ENCODE data around the gene KLF2.
A peak's percentile ranks its signal among the peaks of the same experiment; 100 is the strongest.
"Not testable (repeated sequence)": the region's sequence is repeated elsewhere in the genome, so short reads cannot be mapped to it uniquely, and the experiment has no call there.

The KLF2 gene

DNA sequence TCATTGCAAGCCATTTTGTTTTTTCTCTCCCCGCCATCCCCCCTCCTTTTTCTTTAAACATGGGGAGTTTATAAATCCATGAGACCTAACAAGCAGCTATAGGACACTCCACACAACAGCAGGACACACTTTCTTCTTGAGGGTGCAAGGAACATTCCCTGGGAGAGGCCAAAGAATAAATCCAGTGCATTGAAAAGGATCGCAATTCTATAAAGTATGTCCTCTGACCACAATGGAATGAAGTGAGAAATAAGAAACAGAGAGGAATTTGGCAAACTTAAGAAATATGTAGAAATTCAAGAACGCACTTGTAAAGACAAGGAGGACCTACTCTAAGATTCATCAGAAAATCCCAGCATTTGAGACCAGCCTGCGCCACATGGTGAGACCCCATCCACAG is 11.9 kb downstream of the KLF2 start:
- no peak for DNase-seq (ENCODE audit: low read depth in 2 of 3, low spot score in 1 of 3)

DNA sequence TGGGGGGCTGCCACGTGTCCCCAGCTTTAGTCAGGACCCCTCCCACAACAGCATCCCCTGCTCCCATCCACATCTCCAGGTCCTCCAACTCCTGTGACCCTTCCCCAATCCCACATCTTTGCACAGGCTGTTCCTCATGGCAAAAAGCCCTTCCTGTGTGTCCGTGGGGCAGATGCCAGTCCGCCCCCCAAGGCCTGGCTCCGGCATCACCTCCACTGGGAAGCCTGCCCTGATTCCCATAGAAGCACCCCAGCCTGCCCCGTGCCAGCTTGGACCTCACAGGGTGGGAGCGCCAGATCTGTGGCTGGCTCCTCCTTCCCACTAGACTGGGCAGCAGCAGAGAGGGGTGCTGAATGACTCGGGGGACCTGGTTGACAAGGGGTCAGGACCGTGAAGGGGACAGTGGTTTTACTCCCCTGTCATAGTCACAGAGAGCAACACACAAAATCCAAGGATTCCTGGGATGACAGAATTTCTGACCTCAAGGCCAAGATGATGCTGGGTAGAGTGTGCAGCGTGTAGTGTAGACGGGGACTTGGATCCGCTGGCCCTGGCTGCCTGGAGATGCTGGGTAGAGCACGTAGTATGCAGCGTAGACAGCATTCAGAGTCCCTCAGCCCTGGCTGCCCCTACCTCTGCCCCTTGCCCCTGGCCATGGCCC is 13.3 kb downstream of the KLF2 start:
- DNase-seq (ENCODE audit: low read depth in 2 of 3, low spot score in 1 of 3), result no peak

DNA sequence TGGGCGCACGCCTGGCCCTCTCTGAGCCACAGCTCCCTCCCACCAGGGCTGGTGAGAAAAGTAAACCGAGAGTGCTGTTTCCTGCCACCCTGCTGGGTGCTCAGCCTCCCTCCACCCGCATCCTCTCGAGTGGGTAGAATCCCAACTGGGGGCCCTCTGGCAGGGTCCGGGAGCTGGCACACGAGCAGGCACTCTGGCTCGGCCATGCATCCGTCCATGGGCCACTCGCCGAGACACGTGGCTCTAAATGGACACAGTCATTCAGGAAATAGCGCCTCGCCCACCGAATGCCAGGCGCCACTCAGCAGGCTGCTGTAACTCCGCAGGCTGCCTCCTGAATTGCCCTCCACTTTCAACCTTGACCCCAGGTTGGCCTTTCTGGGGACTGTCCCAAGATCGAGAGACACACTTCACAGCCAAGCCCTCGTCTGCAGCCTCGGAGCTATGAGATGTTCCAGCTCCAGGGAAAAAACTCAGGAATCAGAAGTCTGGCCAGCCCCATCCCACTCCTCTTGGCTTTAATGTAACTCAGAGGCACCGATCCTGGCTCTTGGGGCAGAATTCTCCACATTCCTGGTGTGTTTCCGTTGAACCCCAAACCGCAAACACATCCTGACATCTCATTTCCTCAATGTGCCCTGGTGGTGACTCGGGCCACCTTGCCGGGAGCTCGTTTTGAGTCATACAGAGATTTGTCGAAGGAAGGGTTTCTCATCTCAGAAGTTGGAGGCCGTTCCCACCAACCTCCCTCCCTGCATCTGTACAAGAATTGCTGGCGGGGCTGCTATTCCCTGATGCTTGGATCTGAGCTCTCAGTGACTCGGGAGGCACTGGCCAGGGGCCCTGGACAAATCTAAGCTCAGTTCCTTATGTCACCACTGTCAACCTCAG is 14.1 kb downstream of the KLF2 start:
- peak in 2 of 3 donors; percentile 56 to 59 for DNase-seq (ENCODE audit: low read depth in 2 of 3, low spot score in 1 of 3)

DNA sequence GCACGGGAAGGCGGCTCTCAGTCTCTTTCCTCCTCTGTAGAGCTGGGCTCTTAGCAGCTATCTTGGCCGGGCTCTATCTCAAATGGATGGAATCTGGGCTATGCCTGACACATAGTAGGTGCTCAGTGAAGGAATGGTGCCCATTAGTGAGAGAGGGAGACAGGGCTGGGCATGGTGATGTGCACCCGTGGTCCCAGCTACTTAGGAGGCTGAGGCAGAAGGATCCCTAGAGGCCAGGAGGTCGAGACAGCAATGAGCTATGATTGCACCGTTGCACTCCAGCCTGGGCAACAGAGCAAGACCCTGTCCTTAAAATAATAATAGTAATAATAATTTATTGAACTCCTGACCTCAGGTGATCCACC is 14.7 kb downstream of the KLF2 start:
- DNase-seq (ENCODE audit: low read depth in 2 of 3, low spot score in 1 of 3), result no peak

DNA sequence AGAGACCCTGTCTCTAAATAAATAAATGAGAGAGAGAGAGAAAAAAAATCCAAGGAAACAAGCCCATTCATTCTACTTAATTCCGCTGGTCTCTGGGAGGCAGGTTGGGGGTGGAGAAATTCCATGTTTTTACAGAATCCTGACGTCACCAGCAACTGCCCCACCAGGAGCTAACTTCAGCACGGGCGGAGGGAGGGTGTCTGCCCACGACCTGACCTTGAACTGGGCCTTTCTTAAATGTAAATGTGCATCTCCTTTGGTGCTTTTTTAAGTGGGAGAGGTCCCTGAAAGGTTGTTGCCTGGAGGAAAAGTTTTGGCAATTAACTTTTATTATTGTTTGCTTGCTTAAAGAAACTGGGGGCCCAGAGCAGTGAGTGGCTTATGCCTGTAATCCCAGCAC is 15.5 kb downstream of the KLF2 start:
- no peak for DNase-seq (ENCODE audit: low read depth in 2 of 3, low spot score in 1 of 3)

DNA sequence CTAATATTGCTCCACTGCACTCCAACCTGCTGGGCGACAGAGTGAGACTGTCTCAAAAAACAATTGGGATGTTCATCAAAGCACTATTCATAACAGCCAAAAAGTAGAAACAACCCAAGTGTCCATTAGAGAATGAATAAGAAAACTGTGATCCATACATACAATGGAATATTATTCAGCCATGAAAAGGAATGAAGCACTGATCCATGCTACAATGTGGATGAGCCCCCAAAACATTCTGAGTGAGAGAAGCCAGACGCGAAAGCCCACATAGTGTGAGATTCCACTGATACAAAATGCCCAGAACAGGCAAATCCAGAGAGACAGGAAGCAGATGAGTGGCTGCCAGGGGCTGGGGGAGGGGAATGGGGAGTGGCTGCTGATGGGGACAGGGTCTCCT is 16.0 kb downstream of the KLF2 start:
- no peak for DNase-seq (ENCODE audit: low read depth in 2 of 3, low spot score in 1 of 3)

DNA sequence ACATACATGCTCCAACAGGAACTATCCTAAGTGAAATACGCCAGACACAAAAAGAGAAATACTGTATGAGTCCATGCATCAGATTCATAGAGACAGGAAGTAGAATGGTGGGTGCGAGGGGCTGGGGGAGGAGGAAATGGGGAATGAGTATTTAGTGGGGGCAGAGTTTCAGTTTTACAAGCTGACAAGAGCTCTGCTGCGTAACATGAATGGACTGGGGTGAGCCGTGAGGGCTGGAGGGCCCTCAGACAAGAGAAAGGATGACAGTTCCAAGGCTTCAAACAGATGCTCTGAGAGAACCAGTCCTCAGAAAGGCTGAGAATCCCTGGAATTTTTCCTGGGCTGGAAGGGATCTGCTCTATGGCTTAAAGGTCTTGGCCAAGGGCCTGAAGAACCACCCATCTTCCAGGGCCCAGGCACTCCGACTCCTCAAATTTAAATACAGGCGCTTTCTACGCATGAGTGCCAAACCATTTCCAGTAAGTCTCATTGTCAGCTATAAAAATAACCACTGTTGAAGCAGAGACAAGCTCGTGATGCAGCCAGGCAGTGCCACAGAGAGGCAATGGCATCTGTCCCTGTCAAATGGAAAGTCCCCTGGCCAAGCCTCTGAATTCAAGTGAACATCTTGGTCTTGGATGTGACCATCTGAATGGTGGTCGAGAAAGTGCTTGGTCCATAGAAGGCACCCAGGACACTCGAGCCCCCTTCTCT is 17.5 kb downstream of the KLF2 start:
- peak in 1 of 3 donors; percentile 39 for DNase-seq (ENCODE audit: low read depth in 2 of 3, low spot score in 1 of 3)

DNA sequence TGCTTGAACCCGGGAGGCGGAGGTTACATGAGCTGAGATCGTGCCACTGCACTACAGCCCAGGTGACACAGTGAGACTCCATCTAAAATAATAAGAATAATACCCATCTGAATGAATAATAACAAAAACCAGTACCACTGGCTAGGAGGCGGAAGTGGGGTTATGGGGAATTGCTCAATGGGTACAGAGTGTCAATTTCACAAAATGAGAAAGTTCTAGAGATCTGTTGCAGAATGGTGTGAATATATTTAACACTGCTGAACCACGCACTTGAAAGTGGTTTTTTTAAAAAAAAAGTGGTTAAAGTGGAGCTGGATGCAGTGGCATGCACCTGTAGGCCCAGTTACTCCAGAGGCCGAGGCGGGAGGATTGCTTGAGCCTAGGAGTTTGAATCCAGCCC is 18.5 kb downstream of the KLF2 start:
- DNase-seq (ENCODE audit: low read depth in 2 of 3, low spot score in 1 of 3), result no peak

DNA sequence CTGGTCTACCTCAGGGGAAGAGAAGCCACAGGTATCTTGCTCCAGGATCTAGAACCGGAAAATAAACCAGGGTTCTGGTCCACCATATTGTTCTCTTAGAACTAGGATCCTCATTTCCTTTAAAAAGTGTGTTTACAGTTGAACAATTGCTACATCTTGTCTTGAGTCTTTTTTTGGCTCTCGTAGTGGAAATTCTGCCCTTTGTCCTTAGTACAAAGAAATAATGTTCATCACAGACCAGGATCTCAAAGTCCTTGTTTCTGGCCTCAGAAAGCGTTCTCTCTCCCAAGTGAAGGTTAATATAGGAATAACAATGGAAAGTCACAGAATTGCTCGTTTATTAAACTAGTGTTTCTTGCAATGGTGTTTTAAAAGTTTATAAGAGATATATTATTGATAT is 20.8 kb downstream of the KLF2 start:
- no peak for DNase-seq (ENCODE audit: low read depth in 2 of 3, low spot score in 1 of 3)

DNA sequence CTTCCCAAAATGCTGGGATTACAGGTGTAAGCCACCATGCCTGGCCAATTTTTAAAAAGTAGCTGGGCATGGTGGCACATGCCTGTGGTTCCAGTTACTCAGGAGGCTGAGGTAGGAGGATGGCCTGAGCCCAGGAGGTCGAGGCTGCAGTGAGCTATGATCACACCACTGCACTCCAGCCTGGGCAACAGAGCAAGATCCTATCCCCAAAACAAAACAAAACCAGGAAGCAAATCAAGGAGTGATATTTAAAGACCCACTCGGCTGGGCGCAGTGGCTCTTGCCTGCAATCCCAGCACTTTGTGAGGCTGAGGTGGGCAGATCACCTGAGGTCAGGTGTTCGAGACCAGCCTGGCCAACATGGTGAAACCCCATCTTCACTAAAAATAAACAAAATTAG is 22.5 kb downstream of the KLF2 start:
- DNase-seq (ENCODE audit: low read depth in 2 of 3, low spot score in 1 of 3), result not testable (repeated sequence)

DNA sequence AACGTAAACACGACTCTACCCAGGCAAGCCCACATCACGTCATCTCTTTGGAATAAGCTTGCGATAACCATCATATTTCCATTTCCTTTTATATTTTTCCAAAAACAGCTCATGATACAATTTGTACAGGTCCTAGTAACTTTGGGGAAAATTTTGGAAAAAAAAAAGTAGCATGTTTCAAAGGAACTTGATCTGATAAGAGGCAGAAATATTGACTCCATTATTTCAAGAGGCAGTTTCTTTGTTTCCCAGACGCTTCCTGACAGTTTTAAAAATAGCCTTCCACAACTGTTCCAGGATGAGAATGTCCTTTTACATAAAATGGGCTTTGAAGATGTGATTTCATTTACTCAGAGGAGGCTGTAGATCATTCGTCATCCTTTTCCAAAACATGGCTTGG is 23.1 kb downstream of the KLF2 start:
- DNase-seq (ENCODE audit: low read depth in 2 of 3, low spot score in 1 of 3), result no peak

DNA sequence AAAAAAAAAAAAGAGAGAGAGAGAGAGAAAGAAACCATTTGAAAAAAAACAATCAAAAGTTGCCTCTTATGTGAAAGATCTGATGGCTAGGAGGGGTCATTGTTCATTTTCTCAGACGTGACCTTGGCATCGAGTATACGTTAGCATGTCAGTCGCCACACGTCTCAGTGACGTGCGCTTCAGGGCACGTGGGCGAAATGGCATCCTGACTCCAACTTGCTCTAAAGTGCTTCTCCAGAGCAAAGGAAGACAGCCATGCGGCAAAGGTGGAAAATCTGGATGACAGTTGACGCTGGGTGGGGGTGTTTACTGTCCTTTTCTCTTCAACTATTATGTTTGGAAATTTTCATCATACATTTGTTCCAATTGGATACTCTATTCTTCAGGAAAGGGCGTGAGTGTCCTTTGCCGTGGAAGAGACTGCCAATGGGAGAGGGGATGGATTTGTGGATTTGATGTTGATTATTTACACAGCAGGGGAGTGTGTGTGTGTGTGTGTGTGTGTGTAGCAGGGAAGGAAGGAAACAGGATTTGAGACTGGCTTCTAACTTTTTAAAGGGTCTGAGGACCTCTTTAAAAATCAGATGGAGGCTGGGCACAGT is 25.0 kb downstream of the KLF2 start:
- no peak for DNase-seq (ENCODE audit: low read depth in 2 of 3, low spot score in 1 of 3)

DNA sequence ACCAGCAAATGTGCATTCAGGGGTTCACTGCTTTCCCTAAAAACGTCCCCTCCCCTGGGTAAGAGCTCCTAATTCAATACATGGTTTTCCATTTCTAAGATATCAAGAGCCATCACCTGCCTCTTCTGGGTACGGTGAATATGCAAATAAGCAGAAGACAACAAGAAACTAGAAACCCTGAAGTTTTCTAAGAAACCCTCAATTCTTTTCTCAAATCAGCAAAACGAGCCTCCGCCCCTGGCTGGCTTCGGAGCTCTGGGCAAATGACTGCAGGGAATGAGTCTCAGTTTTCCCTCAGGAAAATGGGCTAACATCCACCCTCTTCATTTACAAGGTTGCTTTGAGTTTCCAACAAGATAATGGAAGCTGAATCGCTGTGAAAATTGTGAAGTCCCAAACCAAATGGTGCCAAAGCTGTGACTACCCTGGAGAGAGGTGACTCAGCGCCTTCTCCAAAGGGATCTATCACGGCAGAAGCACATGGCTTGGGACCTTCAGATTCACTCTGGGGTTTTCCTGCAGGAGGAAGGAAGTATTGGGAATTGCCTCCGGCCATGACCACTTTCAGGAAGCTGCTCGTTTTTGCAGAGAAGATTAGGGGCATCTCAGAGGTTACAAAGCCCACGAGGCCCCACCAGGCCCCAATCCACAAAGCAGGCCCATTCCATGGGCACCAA is 26.6 kb downstream of the KLF2 start:
- no peak for DNase-seq (ENCODE audit: low read depth in 2 of 3, low spot score in 1 of 3)

DNA sequence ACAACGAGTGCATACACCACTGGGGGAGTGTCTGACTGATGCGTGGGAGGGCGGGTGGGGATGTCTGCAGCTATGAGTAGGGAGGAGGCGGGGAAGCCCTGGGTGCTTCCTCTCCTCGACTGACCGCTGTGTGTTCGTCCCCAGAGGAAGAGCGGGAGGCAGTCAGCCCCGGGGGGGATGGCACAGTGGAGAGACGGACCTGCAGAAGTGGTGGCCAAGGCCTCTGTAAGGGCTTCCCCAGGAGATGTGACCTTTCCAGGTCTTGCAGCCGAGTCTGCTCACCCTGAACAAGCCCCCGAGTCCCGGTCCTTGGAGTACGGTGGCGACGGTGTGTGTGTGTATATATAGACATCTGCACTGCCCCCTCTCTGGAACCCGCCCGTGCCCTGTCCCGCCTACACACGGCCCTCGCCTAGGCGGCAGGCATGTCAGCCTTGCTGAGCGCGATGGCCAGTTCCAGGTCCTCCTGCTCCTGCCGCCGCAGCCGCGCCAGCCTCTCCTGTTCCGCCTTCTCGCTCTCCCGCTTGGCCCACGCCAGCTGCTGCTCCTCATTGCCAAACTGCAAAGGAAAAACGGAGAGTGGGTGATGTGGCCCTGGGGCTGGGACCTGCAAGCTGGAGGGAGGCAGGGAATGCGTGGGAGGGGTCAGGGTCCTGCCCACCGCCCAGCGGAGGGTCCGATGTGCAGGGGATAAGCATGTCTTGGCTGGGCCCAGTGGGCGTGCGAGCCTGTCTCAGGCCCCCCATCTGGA is 30.8 kb downstream of the KLF2 start:
- DNase-seq (ENCODE audit: low read depth in 2 of 3, low spot score in 1 of 3), result no peak

DNA sequence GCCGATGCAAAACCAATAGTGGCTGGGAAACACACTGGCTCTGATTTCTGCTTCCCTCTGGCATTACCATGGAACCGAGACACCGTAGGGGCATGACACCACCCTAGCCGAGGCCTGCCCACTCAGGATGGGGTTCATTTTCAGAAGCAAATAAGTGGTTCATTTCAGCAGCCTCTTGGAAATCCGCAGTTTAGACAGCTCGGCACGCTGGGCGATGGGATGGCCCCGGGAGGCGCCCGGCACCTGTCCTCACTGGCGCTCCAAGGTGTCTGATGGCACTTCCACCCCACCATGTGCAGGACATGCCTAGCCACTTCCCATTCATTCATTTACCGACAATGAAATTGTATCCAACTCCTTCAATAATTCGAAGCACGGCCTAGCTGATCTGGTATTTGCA is 33.8 kb downstream of the KLF2 start:
- no peak for DNase-seq (ENCODE audit: low read depth in 2 of 3, low spot score in 1 of 3)

DNA sequence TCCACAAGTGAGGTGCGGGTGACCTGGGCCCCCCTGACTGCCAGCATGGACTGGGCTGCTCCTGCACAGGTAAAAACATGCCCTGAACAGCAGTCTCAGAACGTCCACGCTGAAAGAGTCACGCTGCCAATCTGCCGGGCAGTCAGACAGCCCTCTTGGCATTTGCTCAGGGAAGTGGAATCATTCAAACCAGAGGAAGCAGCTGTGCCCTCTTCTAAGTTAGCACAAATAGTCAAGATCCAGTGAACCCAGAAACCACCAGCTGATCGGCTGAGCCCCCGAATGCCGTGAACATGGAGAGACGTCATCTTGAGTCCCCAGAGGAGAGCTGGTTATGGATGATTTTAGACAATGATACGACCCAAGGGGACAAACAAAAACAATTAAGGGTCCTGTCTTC is 34.4 kb downstream of the KLF2 start:
- DNase-seq (ENCODE audit: low read depth in 2 of 3, low spot score in 1 of 3), result no peak

DNA sequence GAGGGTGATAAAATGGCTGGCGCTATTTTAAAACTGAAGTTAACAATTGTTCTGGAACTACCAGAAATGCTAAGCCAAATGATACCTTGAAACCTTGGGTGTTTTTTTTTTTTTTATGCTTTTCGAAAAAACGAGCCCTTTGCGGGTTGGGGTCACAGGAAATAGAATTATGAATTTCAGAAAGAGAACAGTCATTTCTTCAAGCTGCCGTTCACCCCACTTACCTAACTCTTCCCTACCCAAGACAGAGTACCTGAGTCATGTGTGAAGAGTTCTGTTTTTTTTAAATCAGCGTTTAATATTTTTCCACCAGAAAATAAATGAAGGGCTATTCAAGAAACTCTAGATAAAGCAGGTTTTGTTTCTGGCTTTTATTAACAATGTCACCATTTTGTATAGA is 35.3 kb downstream of the KLF2 start:
- no peak for DNase-seq (ENCODE audit: low read depth in 2 of 3, low spot score in 1 of 3)

DNA sequence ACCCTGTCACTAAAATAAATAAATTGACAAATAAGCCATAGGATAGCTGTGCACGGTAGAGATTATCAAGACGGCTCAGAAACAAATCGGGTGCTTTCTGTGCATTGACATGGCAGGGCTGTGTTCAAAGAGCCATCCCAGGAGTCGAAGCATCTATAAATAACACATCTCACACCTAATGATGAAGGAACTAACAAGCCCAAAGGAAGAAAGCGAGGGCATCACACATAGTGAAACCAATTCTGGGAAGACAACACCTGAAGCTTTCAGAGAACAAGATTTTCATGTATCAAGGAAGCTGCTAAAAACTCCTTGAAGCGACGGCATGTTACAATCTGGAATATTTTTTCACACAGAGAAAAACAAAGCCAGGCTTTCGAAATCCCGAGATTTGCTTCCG is 36.1 kb downstream of the KLF2 start:
- DNase-seq (ENCODE audit: low read depth in 2 of 3, low spot score in 1 of 3), result no peak

DNA sequence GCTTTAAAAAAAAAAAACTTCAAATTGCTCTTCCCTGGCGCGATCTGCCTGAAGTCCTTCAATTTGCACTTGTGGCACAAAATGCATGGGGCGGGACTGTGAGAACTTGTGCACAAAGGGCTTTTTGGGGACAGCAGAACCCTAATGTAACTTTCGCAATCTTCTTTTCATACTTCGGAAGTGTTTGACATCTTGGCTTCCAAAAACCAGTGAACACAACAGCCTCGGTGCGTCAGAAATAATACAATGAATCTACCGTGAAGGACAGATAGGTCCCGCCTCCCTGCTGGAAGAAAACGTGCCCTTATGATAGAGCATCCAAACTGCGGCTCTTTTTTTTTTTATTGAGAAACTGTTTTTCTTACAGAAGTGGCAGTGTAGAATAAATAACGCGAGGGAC is 36.6 kb downstream of the KLF2 start:
- DNase-seq (ENCODE audit: low read depth in 2 of 3, low spot score in 1 of 3), result no peak

DNA sequence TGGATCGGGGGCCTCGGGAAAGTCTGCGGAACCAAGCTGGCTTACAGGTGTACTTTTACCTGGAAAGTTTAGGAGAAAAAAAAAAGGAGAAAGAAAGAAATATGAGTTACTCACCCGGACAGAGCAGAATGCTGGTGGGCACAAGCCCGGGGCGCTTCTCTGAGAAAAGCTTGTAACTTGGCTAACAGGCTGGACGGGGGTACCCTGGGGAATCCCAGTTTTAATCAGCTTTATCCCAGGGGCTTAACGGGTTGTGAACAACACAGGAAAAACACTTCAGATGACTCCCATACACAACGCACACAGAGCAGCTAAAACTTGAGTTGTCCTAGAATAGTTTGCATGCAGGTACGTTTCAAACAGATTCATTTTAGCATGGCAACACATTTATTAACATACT is 37.3 kb downstream of the KLF2 start:
- no peak for DNase-seq (ENCODE audit: low read depth in 2 of 3, low spot score in 1 of 3)
